ENCODE measurements around the gene KRT81.
"Not testable (repeated sequence)": the region's sequence is repeated elsewhere in the genome, so short reads cannot be mapped to it uniquely, and the experiment has no call there.

Gene KRT81

DNA sequence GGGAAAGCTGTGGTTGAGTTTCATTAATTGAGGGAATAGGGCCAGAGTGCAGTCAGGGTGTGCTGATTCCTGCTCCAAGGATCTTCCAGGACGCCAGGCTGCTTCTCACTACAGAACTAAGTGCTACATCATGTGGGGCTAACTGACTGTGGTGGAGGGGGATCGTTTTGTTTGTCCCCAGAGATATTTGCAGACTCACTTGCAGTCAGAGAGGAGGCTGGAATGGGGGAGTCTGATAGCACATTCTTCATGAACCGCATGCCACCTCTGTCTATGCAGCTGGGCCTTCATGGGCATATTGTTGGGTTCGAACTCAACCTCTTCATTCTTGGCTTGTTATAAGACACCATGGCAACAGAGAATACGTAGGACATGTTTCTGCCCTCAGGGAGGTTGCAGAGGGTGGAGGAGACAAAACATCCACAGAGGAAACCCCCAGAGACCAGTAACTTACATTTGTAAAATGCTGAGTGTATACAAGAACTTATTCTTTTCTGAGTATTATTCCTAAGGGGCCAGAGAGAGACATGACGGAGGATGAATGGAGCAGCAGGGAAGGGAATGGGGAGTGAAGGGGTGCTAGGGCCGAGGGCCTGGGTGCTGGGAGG lies 45.3 kb downstream of the KRT81 start:
- peak; percentile 12 for DNase-seq (ENCODE audit: low read depth, low spot score)
- Histone ChIP-seq H3K36me3 (ENCODE audit: insufficient read depth, low read length) (no peaks in the 10 kb centered on the region), H3K9ac (ENCODE audit: insufficient read length) (no peak overlapping the region), H3K4me3 (no peak overlapping the region), H3K27ac (no peak overlapping the region), H3K9me3 (ENCODE audit: low read depth, low read length) (no peaks in the 10 kb centered on the region)
- no peak for TF ChIP-seq EZH2 (IDR thresholded peaks at IDR 0.05)
- TF ChIP-seq POLR2AphosphoS5 (IDR thresholded peaks at IDR 0.05; ENCODE audit: borderline replicate concordance, low read depth, low read length) = no peak
- TF ChIP-seq FOXP2 (optimal IDR thresholded peaks at IDR 0.05; ENCODE audit: control extremely low read depth, extremely low read length, insufficient read depth) = no peak

DNA sequence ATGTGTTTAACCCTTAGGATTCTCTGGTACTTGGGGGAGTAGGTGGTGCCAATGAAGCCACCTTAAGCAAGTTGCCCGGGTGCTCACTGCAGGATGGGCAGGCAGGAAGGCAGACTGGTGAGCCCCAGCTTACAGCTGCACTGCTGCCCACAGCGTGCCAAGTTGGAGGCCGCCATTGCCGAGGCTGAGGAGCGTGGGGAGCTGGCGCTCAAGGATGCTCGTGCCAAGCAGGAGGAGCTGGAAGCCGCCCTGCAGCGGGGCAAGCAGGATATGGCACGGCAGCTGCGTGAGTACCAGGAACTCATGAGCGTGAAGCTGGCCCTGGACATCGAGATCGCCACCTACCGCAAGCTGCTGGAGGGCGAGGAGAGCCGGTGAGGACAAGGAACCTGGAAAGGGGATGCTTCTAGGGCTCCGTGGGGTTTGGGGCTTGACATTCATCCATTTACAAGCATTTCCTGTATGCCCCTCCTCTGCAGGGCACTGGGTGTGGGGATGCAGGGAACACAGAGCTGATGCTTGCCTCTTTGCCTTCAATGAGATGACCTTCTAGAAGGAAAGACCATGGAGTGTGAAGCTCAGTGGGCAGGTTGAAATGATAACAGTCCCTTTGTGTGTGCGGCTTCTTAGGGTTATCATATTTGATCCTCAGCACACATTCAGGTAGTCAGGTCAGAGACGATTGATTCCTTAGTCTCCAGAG lies 45.9 kb downstream of the KRT81 start:
- H3K4me3 ChIP-seq = no peak overlapping the region
- TF ChIP-seq EZH2 (IDR thresholded peaks at IDR 0.05) (no peak), FOXP2 (optimal IDR thresholded peaks at IDR 0.05; ENCODE audit: control extremely low read depth, extremely low read length, insufficient read depth) (no peak), POLR2AphosphoS5 (IDR thresholded peaks at IDR 0.05; ENCODE audit: borderline replicate concordance, low read depth, low read length) (no peak)
- no peak overlapping the region for H3K9ac ChIP-seq (ENCODE audit: insufficient read length)
- no peak overlapping the region for H3K27ac ChIP-seq
- DNase-seq (ENCODE audit: low read depth, low spot score) = no peak
- no peaks in the 10 kb centered on the region for H3K36me3 ChIP-seq (ENCODE audit: insufficient read depth, low read length)
- H3K9me3 ChIP-seq (ENCODE audit: low read depth, low read length) = no peaks in the 10 kb centered on the region

DNA sequence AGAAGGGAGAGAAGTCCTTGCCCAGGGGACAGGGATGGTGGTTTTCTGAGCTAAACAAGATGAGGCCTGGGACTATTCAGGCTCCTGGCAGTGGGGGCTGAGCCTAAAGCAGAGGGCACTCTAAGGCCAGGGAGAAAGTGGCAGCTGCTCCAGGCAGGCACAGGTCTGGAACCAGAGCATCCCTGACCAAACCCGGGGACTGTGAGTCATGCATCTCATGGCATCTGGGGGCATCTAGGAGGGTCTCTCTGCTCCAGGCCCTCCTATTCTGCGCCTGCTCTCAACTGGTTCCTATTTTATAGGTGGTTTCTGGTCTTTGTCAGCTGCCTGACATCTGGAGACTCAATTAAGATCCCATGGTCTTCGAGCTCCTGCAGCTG lies 46.7 kb downstream of the KRT81 start:
- H3K9ac ChIP-seq (ENCODE audit: insufficient read length) = no peak overlapping the region

DNA sequence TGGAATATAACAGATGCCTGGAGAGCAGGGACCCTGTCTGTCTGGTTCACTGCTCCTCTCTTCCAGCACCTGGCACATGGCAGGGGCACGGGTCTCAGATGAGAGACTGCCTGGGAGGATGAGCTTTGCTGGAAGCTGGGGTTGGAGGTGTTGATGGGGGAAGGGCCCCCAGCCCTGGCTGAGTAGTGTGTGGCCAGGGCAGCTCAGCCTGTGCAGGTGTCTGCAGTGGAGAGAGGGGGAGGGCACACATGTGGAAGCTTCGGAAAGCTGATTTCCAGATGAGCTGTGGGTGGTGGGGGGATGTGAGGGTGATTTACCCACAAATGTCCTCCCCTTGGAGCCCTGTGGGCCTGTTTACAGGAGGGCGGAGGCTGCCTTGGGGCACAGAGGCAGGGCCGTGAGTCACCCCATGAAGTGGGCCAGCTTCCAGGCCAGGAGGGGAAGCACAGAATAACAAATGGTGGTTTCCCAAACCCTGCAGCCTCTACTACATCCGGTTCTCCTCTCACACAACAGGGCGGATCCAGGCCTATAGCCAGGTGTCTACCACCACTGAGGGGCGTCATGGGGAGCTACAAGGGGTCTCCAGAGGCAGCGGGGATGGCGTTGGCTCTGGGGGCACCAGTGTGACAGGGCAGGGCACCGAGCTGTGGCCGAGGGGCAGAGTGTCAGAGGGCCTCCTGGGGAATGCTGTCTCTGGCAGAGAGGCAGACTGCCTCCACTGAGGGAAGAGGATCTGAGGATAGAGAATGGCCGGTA lies 47.3 kb downstream of the KRT81 start:
- no peaks in the 10 kb centered on the region for H3K9me3 ChIP-seq (ENCODE audit: low read depth, low read length)
- no peaks in the 10 kb centered on the region for H3K36me3 ChIP-seq (ENCODE audit: insufficient read depth, low read length)
- H3K4me3 ChIP-seq = no peak overlapping the region
- no peak overlapping the region for H3K27ac ChIP-seq
- DNase-seq (ENCODE audit: low read depth, low spot score) = no peak
- no peak overlapping the region for H3K9ac ChIP-seq (ENCODE audit: insufficient read length)
- TF ChIP-seq EZH2 (IDR thresholded peaks at IDR 0.05) (no peak), POLR2AphosphoS5 (IDR thresholded peaks at IDR 0.05; ENCODE audit: borderline replicate concordance, low read depth, low read length) (no peak), FOXP2 (optimal IDR thresholded peaks at IDR 0.05; ENCODE audit: control extremely low read depth, extremely low read length, insufficient read depth) (no peak)

More for the DNA sequence above, 46.7 kb downstream of the KRT81 start:
- Histone ChIP-seq H3K27ac (no peak overlapping the region), H3K36me3 (ENCODE audit: insufficient read depth, low read length) (no peaks in the 10 kb centered on the region), H3K4me3 (no peak overlapping the region), H3K9me3 (ENCODE audit: low read depth, low read length) (no peaks in the 10 kb centered on the region)
- DNase-seq (ENCODE audit: low read depth, low spot score) = no peak
- TF ChIP-seq FOXP2 (optimal IDR thresholded peaks at IDR 0.05; ENCODE audit: control extremely low read depth, extremely low read length, insufficient read depth) = no peak
- no peak for TF ChIP-seq EZH2 (IDR thresholded peaks at IDR 0.05)
- TF ChIP-seq POLR2AphosphoS5 (IDR thresholded peaks at IDR 0.05; ENCODE audit: borderline replicate concordance, low read depth, low read length) = no peak

DNA sequence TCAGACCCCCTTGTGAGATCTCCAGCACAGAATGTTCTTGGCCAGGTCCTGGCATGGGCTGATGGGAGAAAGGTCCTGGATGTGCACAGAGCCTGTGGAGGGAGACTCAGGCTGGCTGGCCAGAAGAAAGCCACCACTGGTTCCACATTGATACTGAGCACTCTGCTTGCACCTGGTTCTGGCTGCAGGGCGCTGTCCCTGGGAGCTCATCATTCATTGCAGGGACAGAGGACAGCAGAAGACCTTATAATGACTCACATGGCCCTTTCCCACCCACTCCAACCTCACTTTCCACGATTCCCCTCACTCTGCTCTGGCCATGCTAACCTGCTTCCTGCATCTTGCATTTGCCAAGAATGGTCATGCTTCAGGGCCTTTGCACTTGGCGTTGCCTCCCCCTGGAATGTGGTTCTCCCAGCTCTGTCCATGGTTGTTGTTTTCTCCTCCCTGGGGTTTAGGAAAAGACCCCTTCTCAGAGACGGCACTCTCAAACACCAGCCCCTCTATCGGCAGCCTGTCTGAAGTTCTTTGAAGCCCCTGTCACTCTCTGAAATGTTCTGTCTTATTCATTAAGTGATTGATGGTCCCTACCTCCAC lies 48.0 kb downstream of the KRT81 start:
- H3K9ac ChIP-seq (ENCODE audit: insufficient read length) = no peak overlapping the region
- DNase-seq (ENCODE audit: low read depth, low spot score) = no peak
- no peak overlapping the region for H3K27ac ChIP-seq
- no peak overlapping the region for H3K4me3 ChIP-seq
- no peaks in the 10 kb centered on the region for H3K36me3 ChIP-seq (ENCODE audit: insufficient read depth, low read length)
- no peaks in the 10 kb centered on the region for H3K9me3 ChIP-seq (ENCODE audit: low read depth, low read length)
- TF ChIP-seq POLR2AphosphoS5 (IDR thresholded peaks at IDR 0.05; ENCODE audit: borderline replicate concordance, low read depth, low read length) (no peak), FOXP2 (optimal IDR thresholded peaks at IDR 0.05; ENCODE audit: control extremely low read depth, extremely low read length, insufficient read depth) (no peak), EZH2 (IDR thresholded peaks at IDR 0.05) (no peak)

DNA sequence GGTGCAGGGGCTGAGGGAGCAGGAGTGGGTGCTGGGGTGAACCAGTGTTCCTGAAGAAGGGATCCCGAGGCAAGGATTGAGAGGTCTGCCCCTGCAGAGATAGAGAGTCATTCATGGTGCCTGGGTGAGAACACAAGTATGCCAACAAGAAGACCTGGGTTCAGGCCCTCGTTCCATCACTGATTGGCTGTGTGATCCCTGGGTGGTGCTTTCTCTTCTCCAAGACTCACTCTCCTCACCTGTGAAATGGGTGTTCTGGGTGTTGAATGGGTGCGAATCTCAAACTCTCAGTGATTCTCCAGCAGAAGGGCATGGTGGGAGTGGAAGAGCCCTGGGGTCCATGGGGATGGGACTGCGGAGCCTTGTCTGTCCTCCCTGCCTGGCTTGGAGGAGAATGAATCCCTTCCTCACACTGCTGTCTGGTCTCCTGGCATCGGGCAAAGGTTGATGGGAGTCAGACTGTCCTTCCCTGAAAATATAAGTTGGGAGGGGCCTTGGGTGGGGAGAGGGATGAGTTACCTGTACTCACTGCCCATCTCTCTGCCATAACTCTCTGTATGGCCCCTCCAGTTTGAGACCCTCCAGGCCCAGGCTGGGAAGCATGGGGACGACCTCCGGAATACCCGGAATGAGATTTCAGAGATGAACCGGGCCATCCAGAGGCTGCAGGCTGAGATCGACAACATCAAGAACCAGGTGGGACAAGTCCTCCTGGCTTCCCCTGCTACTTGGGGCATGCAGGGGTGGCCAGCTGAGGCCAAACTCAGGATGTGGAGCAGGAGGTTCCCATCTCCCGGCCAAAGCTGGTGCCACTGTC lies 48.7 kb downstream of the KRT81 start:
- Histone ChIP-seq H3K4me3 (no peak overlapping the region), H3K9ac (ENCODE audit: insufficient read length) (no peak overlapping the region), H3K27ac (no peak overlapping the region), H3K36me3 (ENCODE audit: insufficient read depth, low read length) (no peaks in the 10 kb centered on the region), H3K9me3 (ENCODE audit: low read depth, low read length) (no peaks in the 10 kb centered on the region)
- DNase-seq (ENCODE audit: low read depth, low spot score) = no peak
- TF ChIP-seq EZH2 (IDR thresholded peaks at IDR 0.05) (no peak), POLR2AphosphoS5 (IDR thresholded peaks at IDR 0.05; ENCODE audit: borderline replicate concordance, low read depth, low read length) (no peak), FOXP2 (optimal IDR thresholded peaks at IDR 0.05; ENCODE audit: control extremely low read depth, extremely low read length, insufficient read depth) (no peak)

DNA sequence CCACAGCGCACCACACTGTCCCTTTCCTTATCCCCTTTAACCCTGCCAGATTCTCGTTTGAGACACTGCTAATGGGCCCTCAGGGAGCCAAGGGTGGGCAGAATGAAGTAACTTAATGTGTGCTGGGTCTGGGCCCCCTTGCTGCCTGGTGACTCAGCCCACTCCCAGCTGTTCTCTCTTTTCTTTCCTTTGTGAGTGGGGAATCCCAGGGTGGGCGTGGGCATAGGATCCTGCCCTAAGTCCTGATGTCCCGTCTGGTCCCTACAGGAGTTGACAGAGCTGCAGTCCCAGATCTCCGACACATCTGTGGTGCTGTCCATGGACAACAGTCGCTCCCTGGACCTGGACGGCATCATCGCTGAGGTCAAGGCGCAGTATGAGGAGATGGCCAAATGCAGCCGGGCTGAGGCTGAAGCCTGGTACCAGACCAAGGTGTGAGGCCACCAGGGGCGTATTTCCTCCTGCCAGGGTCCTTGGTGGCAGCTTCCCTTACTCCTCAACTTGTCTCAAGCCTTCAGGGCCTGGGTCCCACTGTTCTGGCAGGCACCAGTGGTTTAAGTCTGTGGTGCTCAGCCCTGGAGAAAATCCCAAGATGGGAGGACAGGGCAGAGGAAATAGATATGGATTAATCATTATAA lies 50.0 kb downstream of the KRT81 start:
- Histone ChIP-seq H3K9me3 (ENCODE audit: low read depth, low read length) (no peaks in the 10 kb centered on the region), H3K27ac (no peak overlapping the region), H3K4me3 (no peak overlapping the region), H3K36me3 (ENCODE audit: insufficient read depth, low read length) (no peaks in the 10 kb centered on the region), H3K9ac (ENCODE audit: insufficient read length) (no peak overlapping the region)
- no peak for DNase-seq (ENCODE audit: low read depth, low spot score)
- no peak for TF ChIP-seq EZH2 (IDR thresholded peaks at IDR 0.05)
- no peak for TF ChIP-seq POLR2AphosphoS5 (IDR thresholded peaks at IDR 0.05; ENCODE audit: borderline replicate concordance, low read depth, low read length)
- TF ChIP-seq FOXP2 (optimal IDR thresholded peaks at IDR 0.05; ENCODE audit: control extremely low read depth, extremely low read length, insufficient read depth) = no peak

DNA sequence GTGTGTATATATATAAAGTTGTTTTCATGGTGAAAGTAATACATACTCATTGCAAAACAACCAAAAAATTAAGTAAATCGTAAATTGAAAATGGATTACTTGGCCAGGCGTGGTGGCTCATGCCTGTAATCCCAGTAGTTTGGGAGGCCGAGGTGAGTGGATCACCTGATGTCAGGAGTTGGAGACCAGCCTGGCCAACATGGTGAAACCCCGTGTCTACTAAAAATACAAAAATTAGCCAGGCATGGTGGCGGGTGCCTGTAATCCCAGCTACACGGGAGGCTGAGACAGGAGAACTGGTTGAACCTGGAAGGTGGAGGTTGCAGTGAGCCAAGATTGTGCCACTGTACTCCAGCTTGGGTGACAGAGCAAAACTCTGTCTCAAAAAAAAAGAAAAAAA lies 51.1 kb downstream of the KRT81 start:
- not testable (repeated sequence) for H3K4me3 ChIP-seq; H3K9ac ChIP-seq (ENCODE audit: insufficient read length); H3K9me3 ChIP-seq (ENCODE audit: low read depth, low read length); H3K36me3 ChIP-seq (ENCODE audit: insufficient read depth, low read length); H3K27ac ChIP-seq; DNase-seq (ENCODE audit: low read depth, low spot score)
